Peyer's patch (tissue), 4 donors: ENCODE results near the gene CACNA2D2.

Experiments
- CTCF ChIP-seq, 6 experiments: fragments of 450-650 bp in 4 of 6; fragments of 200-600 bp in 2 of 6; sonication (generic) in 1 of 6; IDR thresholded peaks; one replicate each; pipeline ENCODE4 v1.5.1; 2017 to 2019; ENCODE audit warnings: antibody characterized with exemption in 6 of 6, mild to moderate bottlenecking in 3 of 6, moderate library complexity in 1 of 6
- POLR2A ChIP-seq, 2 donors: fragments of 450-650 bp; IDR thresholded peaks; one replicate each; pipeline ENCODE4 v1.5.1; 2017; ENCODE audit warnings: antibody characterized with exemption in 2 of 2, mild to moderate bottlenecking in 2 of 2, moderate library complexity in 2 of 2

DNA sequence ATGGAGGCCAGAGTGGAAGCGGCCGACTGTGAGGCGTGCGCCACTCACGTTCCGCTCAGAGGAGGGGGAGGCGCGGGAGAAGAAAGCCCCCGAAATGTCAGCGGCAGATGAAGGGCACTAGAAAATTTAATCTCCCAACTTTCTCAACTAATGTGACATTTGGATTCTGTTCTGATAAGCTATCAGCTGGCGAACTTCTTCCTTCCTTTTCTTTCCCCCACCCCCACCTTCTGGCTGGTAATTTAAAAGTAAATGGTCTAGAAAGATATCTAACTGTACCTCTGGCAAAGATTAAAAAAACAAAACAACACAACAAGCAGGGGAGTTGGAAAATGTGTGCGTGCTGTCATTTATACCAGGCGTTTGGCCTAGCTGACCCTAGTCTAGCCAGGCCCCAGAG, 117.7 kb downstream of the CACNA2D2 start:
- no peak for TF ChIP-seq CTCF (IDR thresholded peaks at IDR 0.05)
- no peak for TF ChIP-seq POLR2A (IDR thresholded peaks at IDR 0.05)
